ENCODE measurements around the gene USP4. TPM values are rescaled to one million over a fixed set of nuclear protein-coding genes. Genes with fewer than 3 reads are reported as not detected.
A peak's percentile ranks its signal among the peaks of the same experiment; 100 is the strongest.

The USP4 gene
- total RNA-seq, 4 donors from 2014 or later, result 19.8 to 32.6 (median 28.5) TPM

DNA sequence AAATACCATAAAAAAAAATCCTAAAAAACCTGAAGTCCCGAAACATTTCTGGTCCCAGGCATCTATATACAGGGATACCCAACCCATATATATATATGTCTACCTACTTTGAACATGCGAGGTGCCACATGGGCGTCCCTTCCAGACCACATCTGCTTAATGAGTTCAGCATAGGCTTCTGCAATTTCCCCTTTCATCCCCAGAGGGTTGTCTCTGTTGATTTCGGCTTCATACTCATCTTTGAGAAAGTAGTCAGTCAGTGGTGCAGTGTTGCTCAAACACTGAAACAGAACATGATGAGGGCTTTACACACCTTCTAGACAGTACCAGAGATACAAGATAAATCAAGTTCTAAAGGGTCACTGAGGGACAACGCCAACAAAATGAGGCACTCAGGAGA lies 34.2 kb downstream of the USP4 start:
- H3K27me3 ChIP-seq, result no peaks in the 10 kb centered on the region
- no peak overlapping the region for H3K27ac ChIP-seq
- intact Hi-C loops (cut with DNase I), result no loop called here
- TF ChIP-seq POLR2A (IDR thresholded peaks at IDR 0.05) (no peak), CTCF (IDR thresholded peaks at IDR 0.05) (no peak)
- H3K36me3 ChIP-seq, result peaks cover 48 to 60% of the 10 kb centered on the region in 2 donors
- no peak overlapping the region for H3K4me3 ChIP-seq (replicated peaks in 1 of 3)
- no peak for DNase-seq
- no peaks in the 10 kb centered on the region for H3K9me3 ChIP-seq
- no peaks in the 10 kb centered on the region for H3K4me1 ChIP-seq
- 92% methylated on average over 5 of the region's 5 CpGs for WGBS, 2 donors

- Histone ChIP-seq H3K27ac (no peak overlapping the region), H3K36me3 (peaks cover 58 to 62% of the 10 kb centered on the region in 2 donors), H3K27me3 (no peaks in the 10 kb centered on the region), H3K4me3 (replicated peaks in 1 of 3) (no peak overlapping the region), H3K4me1 (no peaks in the 10 kb centered on the region), H3K9me3 (no peaks in the 10 kb centered on the region)
- WGBS, 2 donors, result 86 to 93% methylated on average over 1 of the region's 1 CpG
- intact Hi-C loops (cut with DNase I), result no loop called here
- no peak for DNase-seq
- TF ChIP-seq POLR2A (IDR thresholded peaks at IDR 0.05) (no peak), CTCF (IDR thresholded peaks at IDR 0.05) (no peak)
Measured at GRCh38 chr3:49302613-49303012, 37.2 kb downstream of the USP4 start.

GRCh38 chr3:49300595-49300994 lies 39.3 kb downstream of the USP4 start:
- intact Hi-C loops (cut with DNase I), result no loop called here
- Histone ChIP-seq H3K27me3 (no peaks in the 10 kb centered on the region), H3K27ac (no peak overlapping the region), H3K4me1 (peaks cover 0 to 8% of the 10 kb centered on the region in 2 donors), H3K36me3 (peaks cover 62 to 64% of the 10 kb centered on the region in 2 donors), H3K4me3 (replicated peaks in 1 of 3) (no peak overlapping the region), H3K9me3 (no peaks in the 10 kb centered on the region)
- TF ChIP-seq CTCF (IDR thresholded peaks at IDR 0.05) (no peak), POLR2A (IDR thresholded peaks at IDR 0.05) (no peak)
- no peak for DNase-seq
- WGBS, 2 donors, result 92 to 98% methylated on average over 3 of the region's 3 CpGs

GRCh38 chr3:49298511-49298910 lies 41.3 kb downstream of the USP4 start:
- intact Hi-C loops (cut with DNase I), result loop anchor here (10.0 kb wide), 1 partner anchor 146 kb away; no protein-coding TSS in a partner anchor
- no peak overlapping the region for H3K4me3 ChIP-seq (replicated peaks in 1 of 3)
- peaks cover 64 to 67% of the 10 kb centered on the region in 2 donors for H3K36me3 ChIP-seq
- H3K9me3 ChIP-seq, result no peaks in the 10 kb centered on the region
- WGBS, 2 donors, result 95 to 97% methylated on average over 7 of the region's 7 CpGs
- H3K4me1 ChIP-seq, result peaks cover 0 to 8% of the 10 kb centered on the region in 2 donors
- no peak for DNase-seq
- no peak for TF ChIP-seq CTCF (IDR thresholded peaks at IDR 0.05)
- TF ChIP-seq POLR2A (IDR thresholded peaks at IDR 0.05), result no peak
- no peak overlapping the region for H3K27ac ChIP-seq
- H3K27me3 ChIP-seq, result no peaks in the 10 kb centered on the region

DNA sequence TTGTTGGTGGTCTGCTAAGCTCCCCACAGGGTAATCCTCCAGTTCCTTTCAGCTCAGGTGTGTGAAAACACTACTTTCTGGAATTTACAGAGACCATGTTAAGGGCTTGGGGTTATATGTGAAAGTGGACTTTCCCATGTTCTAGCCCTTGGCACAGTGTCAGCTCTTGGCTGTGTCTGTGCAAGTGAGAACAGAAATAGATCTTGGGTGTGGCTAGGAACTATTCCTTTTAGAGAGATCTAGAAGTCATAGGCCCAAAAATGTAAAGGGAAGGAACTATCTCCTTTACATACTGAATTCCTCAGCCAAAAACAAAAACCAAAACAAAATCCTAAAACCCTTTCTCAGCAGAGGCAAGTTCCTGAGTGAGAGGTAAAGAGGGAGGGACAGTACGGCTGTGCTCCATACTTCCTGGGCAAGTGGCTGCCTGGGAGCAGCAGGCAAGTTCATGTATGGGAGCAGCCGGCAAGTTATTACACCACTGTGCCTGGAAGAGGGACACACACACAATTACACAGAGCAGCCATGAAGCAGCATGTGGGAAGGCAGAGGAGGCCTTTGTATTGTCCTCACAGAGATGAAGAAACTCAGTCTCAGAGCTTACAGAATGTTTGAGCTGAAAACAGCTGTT lies 43.0 kb downstream of the USP4 start:
- WGBS, 2 donors, result 79 to 88% methylated on average over 2 of the region's 2 CpGs
- DNase-seq, result peak in 1 of 2 donors; percentile 20
- H3K9me3 ChIP-seq, result no peaks in the 10 kb centered on the region
- H3K27ac ChIP-seq, result peak overlapping the region in 1 of 3 donors; percentile 33
- H3K4me3 ChIP-seq (replicated peaks in 1 of 3), result no peak overlapping the region
- intact Hi-C loops (cut with DNase I), result loop anchor here (10.0 kb wide), 1 partner anchor 148 kb away; no protein-coding TSS in a partner anchor
- peaks cover 0 to 8% of the 10 kb centered on the region in 2 donors for H3K4me1 ChIP-seq
- no peak for TF ChIP-seq POLR2A (IDR thresholded peaks at IDR 0.05)
- TF ChIP-seq CTCF (IDR thresholded peaks at IDR 0.05), result no peak
- no peaks in the 10 kb centered on the region for H3K27me3 ChIP-seq
- H3K36me3 ChIP-seq, result peaks cover 66 to 78% of the 10 kb centered on the region in 2 donors
